HUDEP-2 (cell line): ENCODE data around the gene RIBC1.
"Not testable (repeated sequence)": the region's sequence is repeated elsewhere in the genome, so short reads cannot be mapped to it uniquely, and the experiment has no call there.

Experiments
- DNase-seq, 76 experiments: peaks; one replicate each; lab custom pipeline; 2025; ENCODE audit not compliant: unreplicated experiment in 76 of 76; lab: John Stamatoyannopoulos, UW

The RIBC1 gene

DNA sequence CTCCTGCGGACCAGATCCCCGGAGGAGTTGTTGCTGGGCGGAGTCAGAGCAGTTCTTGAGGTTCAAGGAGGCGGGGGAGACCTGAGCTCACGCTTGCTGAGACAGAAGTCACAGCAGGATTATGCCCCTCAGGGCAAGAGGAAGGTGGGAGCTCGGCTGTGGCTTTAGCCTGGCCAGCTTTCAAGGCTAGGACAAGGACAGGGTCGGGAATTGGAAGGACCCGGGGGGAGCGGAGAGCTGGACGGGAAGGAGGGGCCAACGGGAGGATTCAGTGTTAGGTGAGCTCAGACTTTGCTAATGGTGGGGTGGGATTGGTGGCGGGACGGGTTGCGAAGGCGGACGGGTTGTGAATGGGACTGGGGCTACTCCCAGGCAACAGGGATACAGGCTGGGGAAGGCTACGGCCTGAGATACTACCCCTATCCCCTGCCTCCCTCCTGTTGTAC lies at the start of gene RIBC1:
Gene RIBC1, plus strand, starts transcription at position 13 of the 446 bp plus-strand sequence. CDS start 3,404 bp downstream, outside the sequence.
- DNase-seq, result no peak

DNA sequence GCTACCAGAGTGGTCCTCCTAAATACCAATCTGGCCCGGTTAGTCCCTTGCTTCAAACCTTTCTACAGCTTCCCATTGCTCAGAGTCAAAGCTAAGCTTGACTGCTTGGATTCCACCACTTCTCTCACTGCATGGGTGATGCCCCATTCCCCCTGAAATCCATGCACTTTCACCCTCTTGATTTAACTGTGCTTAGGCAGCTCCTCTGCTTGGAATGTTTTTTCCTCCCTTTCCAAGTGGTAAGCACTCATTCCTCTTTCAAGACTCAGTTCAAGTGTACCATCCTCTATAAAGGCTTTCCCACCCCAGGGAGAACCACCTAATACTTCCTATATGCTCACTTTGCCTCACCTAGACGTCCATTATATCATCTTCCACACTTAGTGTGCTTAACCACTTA lies 49.4 kb upstream of the RIBC1 start:
- DNase-seq, result no peak

DNA sequence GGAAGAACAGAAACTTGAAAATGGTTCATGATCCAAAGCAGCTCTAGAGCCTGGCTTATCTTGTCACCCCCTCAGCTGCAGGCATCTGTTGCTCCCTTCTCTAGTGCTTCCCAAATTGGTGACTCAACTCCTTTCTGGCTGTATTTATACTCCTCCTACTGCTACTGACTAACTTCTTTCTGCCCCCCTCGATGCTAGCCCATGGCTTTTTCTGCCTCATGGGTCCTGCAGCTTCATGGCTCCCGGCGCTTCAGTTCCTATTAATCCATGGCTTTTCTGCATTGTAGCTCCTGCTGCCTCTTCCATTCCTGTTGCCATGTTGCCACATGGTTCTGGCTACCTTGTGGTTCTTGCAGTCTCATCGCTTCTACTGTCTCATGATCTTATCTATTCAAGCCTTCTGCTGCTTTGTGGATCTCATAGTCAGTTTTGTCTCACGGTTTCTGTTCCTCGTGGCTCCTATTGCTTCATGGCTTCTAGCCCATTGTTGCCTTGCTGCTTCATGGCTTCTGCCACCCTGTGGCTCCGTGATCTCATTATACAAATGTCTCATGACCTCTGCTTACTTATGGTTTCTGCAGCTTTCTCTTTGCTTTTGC lies 48.4 kb upstream of the RIBC1 start:
- DNase-seq, result peak in 52 of 76 experiments; percentile 1 to 57 (median 22)

DNA sequence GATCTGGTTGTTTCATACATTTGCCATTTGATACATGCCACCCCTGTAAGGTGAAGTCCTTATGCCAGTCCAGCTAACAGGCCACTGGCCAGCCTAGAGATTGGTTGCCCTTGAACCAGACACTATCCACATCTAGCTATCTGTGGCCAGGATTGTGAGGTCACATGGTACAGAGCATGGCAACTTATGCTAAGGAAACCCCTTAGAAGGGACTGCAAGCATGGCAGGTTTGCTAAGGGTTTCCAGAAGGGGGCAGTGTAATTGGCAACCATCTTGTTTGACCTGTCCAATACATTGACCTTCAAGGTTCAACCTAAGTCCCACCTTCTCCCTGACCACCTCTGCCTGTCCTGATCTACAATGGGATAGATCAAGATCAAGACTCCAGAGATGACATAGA lies 47.8 kb upstream of the RIBC1 start:
- DNase-seq, result no peak

DNA sequence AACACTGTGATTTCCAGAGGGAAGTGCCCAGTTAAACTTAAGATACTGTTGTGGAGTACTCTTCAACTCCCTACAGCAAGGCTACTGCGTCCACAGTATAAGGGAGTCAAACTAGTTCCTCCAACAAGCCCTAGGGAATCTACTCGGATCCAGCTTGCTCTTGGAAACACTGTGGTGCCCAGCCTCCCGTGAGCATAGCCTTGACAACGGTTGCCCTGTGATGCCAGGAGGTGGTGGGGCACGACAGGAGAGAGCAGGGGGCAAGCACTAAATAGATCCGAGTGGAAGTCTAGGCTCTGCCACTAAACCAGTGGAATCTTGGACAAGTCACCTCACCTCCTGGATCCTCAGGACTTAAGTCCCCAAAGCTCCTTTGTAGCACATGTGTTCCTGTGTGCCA lies 45.8 kb upstream of the RIBC1 start:
- DNase-seq, result no peak

DNA sequence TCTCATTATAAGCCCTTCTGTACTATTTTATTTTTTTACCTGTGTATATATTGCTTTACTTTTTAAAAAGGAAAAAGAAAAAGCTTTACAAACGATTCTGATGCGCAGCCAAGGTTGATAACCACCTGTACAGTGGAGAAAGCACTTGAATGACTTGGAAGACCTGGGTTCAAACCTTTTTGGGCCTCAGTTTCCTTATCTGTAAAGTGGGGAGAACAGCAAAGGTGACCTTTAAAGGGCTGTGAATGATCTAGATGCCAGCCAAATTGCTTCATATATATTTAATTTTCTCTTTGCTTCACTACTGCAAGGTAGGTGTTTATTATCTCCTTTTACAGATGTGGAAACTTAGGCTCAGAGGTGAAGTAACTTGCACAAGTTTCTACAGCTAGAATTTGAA lies 45.2 kb upstream of the RIBC1 start:
- no peak for DNase-seq

DNA sequence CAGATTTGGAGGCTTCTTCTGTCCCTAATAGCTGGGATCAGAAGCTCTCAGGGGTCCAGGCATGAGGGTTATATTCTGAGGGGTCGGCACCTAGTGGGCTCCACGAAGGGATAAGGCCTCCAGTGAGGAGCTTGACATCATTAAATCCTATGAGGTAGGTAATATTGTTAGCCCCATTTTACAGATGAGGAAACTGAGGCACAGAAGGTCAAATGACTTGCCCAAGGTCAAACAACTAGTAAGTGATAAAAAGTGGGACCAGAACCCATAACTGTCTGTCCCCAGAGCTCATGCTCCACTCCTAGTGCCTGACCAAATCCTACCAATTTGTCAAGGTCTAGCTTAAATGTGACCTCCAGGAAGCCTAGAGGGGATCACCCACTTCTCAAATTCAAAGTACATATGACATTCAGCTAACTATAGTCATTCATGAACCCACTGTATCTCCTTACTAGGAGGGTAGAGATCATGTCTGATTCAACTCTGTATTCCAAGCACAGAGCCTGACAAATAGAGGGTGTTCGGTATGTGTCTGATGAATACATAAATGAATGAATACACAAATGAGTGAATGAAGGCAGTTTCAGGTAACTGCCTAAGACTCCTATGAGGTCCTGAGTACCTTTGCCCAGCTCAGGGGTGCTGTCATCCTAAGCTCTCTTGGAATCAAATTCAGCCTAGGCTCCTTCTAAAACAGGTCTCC lies 43.5 kb upstream of the RIBC1 start:
- DNase-seq, result no peak

DNA sequence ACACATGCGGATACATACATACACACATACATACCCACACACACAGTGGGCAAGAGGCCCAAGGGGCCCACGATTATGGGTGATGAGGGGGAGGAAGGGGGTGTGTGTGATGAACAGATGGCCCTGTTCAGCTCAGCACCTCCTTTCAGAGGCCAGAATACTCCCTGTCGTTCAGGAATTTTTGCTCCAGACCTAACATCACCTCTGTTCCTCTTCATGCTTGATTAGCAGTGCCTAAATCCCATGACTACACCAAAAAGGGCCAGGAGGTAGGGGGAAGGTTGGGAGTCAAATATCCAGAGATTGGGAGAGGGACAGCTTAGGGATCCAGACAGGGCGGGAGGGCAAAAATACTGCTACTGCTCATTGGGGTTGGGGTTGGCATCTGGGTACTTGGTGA lies 42.9 kb upstream of the RIBC1 start:
- DNase-seq, result no peak

DNA sequence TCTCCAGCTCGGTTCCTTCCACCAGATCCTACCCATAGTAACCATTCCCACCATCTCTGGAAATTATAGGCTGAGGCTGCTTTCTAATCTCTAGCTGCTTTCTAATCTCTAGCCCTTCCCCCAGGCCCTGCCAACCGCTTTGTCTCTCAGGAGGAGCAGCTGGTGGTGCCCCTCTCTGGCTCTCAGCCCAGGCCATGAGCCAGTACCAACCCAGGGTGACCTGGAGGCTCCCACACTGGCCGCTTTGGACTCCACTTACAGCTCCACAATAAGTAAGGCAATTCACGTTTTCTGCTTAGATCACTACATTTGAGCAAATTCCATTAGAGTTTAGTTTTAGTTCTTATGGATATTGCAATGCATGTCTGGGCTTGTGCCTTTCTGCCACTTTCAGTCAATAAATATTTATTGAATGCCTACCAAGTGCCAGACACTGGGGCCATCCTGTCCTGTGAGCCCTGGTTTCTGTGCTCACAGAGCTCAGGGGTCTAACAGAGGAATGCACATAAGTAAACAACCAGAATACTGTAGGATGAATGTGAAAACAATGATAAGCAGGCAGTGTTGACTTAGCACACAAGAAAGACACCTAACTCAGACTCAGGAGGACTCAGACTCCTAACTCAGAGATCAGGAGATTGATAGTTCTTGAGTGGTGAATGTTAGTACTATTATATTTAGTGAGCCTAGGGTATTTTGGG lies 39.1 kb upstream of the RIBC1 start:
- DNase-seq, result peak in 42 of 76 experiments; percentile 0 to 53 (median 15)

DNA sequence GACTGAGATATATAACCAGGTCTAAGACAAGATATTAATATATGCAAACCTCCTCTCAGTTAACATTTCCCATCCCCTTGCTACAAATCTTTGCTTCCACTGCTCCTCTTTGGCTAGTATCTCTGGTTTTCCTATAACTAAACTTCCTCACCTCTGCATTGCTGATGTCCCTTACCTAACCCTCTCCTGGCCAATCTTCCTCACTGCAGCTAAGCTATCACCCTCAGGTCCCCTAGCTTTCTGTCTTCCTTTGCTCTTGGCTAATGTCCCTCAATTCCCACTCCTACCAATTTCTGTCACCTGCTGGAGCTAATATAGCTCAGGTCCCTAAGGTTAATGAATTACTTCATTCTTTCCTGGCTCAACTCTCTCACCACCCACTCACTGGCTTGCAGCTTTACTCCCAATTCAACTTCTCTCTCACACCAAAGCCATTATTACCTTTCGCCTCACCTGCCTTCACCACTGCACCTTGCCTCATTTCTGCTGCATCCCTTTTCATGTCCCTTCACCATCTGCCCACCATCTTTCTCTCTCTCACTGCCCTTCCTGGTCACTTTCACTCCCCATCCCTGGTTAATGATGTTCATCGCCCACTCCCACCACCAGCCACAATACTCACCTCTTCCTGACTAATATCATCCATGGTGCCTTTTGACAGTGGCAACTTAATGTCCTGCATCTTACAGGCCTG lies 26.9 kb upstream of the RIBC1 start:
- no peak for DNase-seq

DNA sequence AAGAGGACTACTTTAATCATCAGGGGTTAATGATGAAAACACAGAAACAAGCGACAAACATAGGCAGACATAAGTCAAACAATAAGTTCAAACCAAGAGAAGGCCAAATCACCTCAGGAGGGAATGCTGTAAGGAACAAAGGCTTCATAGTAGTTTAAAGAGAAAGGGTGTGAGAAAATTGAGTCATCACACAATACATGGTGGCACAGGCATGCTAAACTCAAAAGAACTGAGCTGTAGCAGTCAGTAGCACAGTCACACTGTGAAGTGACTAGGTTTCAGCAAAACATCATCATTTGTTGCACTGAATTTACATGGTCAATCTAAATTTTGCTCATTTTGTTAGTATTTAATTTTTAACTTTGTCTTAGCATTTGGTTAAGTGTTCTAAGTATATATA lies 24.5 kb upstream of the RIBC1 start:
- no peak for DNase-seq

DNA sequence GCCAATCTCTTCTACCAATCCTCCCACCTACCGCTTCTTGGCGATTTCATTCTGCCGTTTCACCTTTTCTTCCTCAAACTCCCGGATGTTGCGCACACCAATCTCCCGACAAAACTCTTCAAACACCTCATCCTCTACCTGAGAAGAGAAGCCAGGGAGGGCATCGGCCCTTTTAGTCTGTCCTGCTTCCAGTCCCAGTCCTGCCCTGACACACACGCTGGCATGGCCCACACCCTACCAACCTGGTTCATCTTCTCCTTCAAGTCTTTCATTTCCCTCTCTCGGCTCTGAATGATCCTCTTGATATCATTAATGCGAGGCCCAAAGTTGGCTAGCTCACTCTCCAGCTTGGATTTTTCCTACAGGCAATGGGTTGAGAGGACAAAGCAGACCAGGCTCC lies 19.1 kb upstream of the RIBC1 start:
- no peak for DNase-seq

DNA sequence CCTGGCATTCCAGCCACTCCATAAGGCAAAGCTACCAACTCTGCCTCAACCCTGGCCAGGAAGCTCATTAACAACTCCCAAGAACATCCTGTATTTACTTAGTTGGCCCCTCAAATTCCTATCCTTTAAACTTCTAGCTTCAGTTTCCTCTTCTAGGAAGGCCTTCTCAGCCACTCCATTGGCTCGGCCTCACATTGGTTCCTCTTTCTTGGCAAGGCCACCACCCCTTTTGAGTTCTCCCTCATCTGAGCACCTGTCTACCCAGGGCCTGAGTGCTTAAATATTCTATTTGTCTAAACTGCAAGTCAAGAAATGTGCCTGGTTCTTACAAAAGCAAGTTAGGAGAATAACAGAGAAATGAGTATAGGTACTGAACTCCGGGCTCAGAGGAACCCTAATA lies 10.2 kb upstream of the RIBC1 start:
- no peak for DNase-seq

DNA sequence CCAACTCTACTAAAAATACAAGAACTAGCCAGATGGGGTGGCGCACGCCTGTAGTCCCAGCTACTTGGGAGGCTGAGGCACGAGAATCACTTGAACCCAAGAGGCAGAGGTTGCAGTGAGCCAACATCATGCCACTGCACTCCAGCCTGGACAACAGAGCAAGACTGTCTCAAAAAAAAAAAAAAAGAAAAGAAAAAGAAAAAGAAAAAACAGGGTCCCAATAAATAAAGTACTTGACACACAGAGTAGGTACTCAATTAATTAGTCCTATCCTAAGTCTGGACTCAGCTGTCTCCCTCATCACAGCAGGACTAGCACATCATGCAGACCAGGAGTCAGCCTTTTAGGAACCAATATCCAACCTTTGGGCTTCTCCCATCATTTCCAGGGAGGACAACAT lies 2.3 kb upstream of the RIBC1 start:
- not testable (repeated sequence) for DNase-seq

DNA sequence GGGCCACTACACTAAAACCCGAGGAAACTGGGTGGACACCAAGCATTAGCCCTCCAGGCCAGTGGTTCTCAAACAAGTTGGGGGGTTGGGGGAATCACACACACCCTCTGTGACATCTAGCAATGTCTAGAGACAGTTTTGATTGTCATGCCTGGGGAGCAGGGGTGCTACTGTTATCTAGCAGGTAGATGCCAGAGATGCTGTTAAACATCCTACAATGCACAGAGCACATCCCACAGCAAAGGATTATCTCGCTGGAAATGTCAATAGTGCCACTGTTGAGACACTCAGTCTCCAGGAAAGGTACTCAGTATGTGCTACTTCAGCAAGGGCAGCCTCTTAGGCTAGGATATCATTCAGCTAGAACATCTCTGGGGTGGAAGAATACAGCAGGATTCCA lies 1.5 kb upstream of the RIBC1 start:
- DNase-seq, result no peak

DNA sequence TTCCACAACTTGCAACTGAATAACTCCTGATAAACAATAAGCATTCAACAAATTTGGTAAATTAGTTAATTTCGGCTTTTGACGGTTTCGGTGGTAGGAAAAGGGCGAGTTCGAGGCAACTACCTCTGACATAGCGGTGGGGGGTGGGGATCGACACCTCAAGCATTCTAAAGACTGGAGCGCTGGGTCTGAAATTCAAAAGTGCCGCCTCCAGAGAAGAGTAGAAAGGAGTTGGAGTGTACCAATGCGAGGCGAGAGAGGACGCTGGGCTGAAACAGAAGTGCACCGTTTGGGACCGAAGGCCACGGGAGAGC lies 944 bp upstream of the RIBC1 start:
- peak in 2 of 76 experiments; percentile 26 to 48 for DNase-seq

DNA sequence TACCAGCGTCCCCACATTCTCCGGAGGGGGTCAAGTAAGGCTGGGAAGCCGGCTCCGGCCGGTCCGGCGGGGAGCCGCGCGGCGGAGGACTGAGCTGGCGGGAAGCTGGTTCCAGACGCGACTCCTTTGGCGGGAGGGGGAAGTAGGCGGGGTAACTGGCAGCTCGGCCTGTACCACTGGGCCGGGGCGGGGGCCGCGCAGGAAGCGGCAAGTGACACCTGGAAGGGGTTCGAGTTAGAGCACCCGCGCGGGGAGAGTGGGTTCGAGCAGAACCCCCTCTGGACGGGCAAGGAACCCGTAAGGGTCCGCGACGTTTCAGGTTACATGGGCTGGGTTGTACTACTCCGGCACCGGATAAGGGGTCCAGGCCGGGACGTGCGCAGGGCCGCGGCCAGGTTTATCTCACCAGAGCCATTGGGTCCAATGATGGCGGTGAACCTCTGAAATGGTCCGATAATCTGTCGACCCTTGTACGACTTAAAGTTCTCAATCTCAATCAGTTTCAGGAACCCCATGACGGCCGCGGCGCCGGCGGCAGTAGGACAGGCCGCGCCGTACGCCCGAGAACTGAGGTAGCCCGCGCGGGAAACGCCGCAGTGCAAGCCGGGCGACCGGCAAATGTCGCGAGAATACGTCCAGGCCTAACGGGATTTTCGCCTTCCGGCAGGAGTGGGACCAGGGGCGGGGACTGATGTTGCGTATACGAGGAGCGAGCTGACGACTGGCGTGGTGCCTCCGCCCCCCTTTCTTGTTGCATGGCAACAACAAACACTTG lies 400 bp upstream of the RIBC1 start, which contains the start of gene SMC1A:
Gene SMC1A, minus strand, starts transcription at position 569 of the 775 bp plus-strand sequence. Its CDS starts 54 bp downstream, at position 515.
- peak in 75 of 76 experiments; percentile 46 to 96 (median 91) for DNase-seq

DNA sequence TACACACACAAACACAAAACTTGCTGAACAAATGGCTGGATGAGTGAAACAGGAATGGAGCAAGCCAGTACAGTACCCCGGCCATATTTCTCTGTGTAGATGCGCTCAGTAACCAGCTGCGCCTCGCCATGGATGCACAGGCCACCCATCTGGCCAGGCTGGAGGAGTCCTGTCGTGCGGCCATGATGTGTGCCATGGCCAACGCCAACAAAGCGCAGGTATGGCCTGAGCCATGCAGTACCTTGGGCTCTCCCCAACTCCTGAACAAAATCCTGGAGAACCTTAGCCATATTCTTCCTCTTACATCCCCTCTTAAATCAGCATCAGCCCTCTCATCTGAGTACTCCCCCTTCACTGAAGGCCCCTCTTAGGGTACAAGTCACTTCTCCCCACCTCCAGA lies 7.1 kb downstream of the RIBC1 start:
- DNase-seq, result no peak

DNA sequence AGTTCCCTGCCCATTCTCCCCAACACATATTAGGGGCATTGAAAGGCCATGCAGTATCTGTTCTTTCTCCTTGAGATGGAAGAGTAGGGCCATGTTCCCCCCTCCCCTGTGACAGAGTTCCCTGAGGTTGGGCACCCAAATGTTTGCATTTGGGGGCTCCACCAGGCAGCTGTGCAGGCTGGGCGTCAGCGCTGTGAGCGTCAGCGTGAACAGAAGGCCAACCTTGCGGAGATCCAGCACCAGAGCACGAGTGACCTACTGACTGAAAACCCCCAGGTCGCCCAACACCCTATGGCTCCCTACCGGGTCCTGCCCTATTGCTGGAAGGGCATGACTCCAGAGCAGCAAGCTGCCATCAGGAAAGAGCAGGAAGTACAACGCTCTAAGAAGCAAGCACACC lies 7.6 kb downstream of the RIBC1 start:
- DNase-seq, result no peak
